ENCODE data around the gene PROZ.

GRCh38 chr13:113167575-113167974 lies 9.1 kb downstream of the PROZ start:
- TF ChIP-seq GATA2 (IDR thresholded peaks at IDR 0.05; ENCODE audit: low read depth, low read length) (no peak), GATA3 (IDR thresholded peaks at IDR 0.05; ENCODE audit: low read depth, low read length) (no peak)
